ENCODE results near the gene RPS8. TPM values are rescaled to one million over a fixed set of nuclear protein-coding genes. Genes with fewer than 3 reads are reported as not detected.

RPS8 gene
- total and polyA plus RNA-seq, 2 of the 8 experiments (the other 6 are each of a cell fraction or from before 2014, with no cell fraction given), result 2,261 to 2,407 TPM

GRCh38 chr1:44775078-44775929 is at the start of gene RPS8 (continued):
- TF ChIP-seq PHF8 (conservative IDR thresholded peaks at IDR 0.05; ENCODE audit: low read depth, low read length), result peak; percentile 96
- no peak for TF ChIP-seq GABPA (IDR thresholded peaks at IDR 0.05; ENCODE audit: borderline replicate concordance, insufficient read depth, low read length)
- TF ChIP-seq USF2 (IDR thresholded peaks at IDR 0.05; ENCODE audit: low read length), result 0 out of 2 replicates have a peak, but pooled peaks have one; percentile 24
- TF ChIP-seq SP1 (IDR thresholded peaks at IDR 0.05; ENCODE audit: low read depth, low read length), result peak; percentile 90
- TF ChIP-seq POLR2A (IDR thresholded peaks at IDR 0.05; ENCODE audit: control extremely low read depth in 1 of 2, low read depth in 2 of 2, low read length in 2 of 2), result peak; percentile 98 to 99
- TF ChIP-seq RXRA (IDR thresholded peaks at IDR 0.05; ENCODE audit: insufficient read depth, low read depth, low read length), result peak; percentile 87
- no peak for TF ChIP-seq SIX5 (IDR thresholded peaks at IDR 0.05; ENCODE audit: low read depth, low read length)
- TF ChIP-seq SIN3A (conservative IDR thresholded peaks at IDR 0.05 in 1 of 2, IDR thresholded peaks at IDR 0.05 in 1 of 2; ENCODE audit: low read depth in 1 of 2, low read length in 2 of 2), result peak in 1 of 2 experiments; percentile 91; a peak in 2 of 4 replicates
- TF ChIP-seq KDM1A (IDR thresholded peaks at IDR 0.05; ENCODE audit: borderline replicate concordance, low read length), result no peak
- TF ChIP-seq ZNF274 (IDR thresholded peaks at IDR 0.05; ENCODE audit: borderline replicate concordance, extremely low read depth, low read length), result no peak
- 0 out of 2 replicates have a peak, but pooled peaks have one; percentile 56 for TF ChIP-seq TCF12 (IDR thresholded peaks at IDR 0.05; ENCODE audit: low read depth, low read length)
